ENCODE data around the gene BCAS4. TPM values are rescaled to one million over a fixed set of nuclear protein-coding genes. Genes with fewer than 3 reads are reported as not detected.

The BCAS4 gene
- total and polyA plus RNA-seq, 2 experiments from 2014 or later = 22.2 to 24.8 TPM

- no peaks in the 10 kb centered on the region for H3F3A ChIP-seq (replicated peaks; ENCODE audit: low read depth)
- H3K4me2 ChIP-seq = no peak overlapping the region
- no peaks in the 10 kb centered on the region for H3K27me3 ChIP-seq (ENCODE audit: insufficient read depth)
- 0 out of 2 replicates have a peak overlapping the region, but pooled peaks have one; percentile 72 for H3K27ac Mint-ChIP-seq
- no peaks in the 10 kb centered on the region for H3K36me3 ChIP-seq (ENCODE audit: insufficient read depth)
- H3K9me2 ChIP-seq (ENCODE audit: insufficient read depth) = no peaks in the 10 kb centered on the region
- no peak overlapping the region for H3K4me3 ChIP-seq
- H3K4me3 Mint-ChIP-seq = no peak overlapping the region; the same call in 2 of the 3 replicates
- H3K27me3 Mint-ChIP-seq (ENCODE audit: insufficient read depth, low read depth, poor library complexity) = peaks cover 17% of the 10 kb centered on the region
- TF ChIP-seq ETS1 (IDR thresholded peaks at IDR 0.05) = no peak
- H2AFZ ChIP-seq = no peak overlapping the region
- ATAC-seq = peak; percentile 79
- H3K79me2 ChIP-seq (replicated peaks; ENCODE audit: insufficient read depth) = no peaks in the 10 kb centered on the region
- H3K4me1 ChIP-seq (ENCODE audit: insufficient read depth) = peaks cover 14% of the 10 kb centered on the region
- H3K4me1 Mint-ChIP-seq = peaks cover 39% of the 10 kb centered on the region
- DNase-seq (ENCODE audit: low spot score) = peak; percentile 61
- no peaks in the 10 kb centered on the region; the same call in 2 of the 3 replicates for H3K9me3 Mint-ChIP-seq
- no peaks in the 10 kb centered on the region for H4K20me1 ChIP-seq (replicated peaks; ENCODE audit: insufficient read depth)
- no peak overlapping the region for H3K27ac ChIP-seq (ENCODE audit: low read depth)
- H3K36me3 Mint-ChIP-seq (ENCODE audit: low read depth) = no peaks in the 10 kb centered on the region
Measured at GRCh38 chr20:50850721-50851286, 55.9 kb downstream of the BCAS4 start.

GRCh38 chr20:50852085-50852484 is 57.2 kb downstream of the BCAS4 start:
- H3K79me2 ChIP-seq (replicated peaks; ENCODE audit: insufficient read depth) = no peaks in the 10 kb centered on the region
- H3K4me1 Mint-ChIP-seq = peaks cover 47% of the 10 kb centered on the region
- peaks cover 14% of the 10 kb centered on the region for H3K4me1 ChIP-seq (ENCODE audit: insufficient read depth)
- H3K4me2 ChIP-seq = no peak overlapping the region
- H3K36me3 ChIP-seq (ENCODE audit: insufficient read depth) = no peaks in the 10 kb centered on the region
- H3K36me3 Mint-ChIP-seq (ENCODE audit: low read depth) = no peaks in the 10 kb centered on the region
- no peaks in the 10 kb centered on the region; the same call in 2 of the 3 replicates for H3K9me3 Mint-ChIP-seq
- no peaks in the 10 kb centered on the region for H4K20me1 ChIP-seq (replicated peaks; ENCODE audit: insufficient read depth)
- H3K9me2 ChIP-seq (ENCODE audit: insufficient read depth) = no peaks in the 10 kb centered on the region
- peak overlapping the region; percentile 81 for H3K27ac Mint-ChIP-seq
- H3K4me3 ChIP-seq = no peak overlapping the region
- H3F3A ChIP-seq (replicated peaks; ENCODE audit: low read depth) = no peaks in the 10 kb centered on the region
- peak; percentile 37 for DNase-seq (ENCODE audit: low spot score)
- H3K27me3 Mint-ChIP-seq (ENCODE audit: insufficient read depth, low read depth, poor library complexity) = peaks cover 20% of the 10 kb centered on the region
- peak; percentile 23 for ATAC-seq
- peak overlapping the region; percentile 59; the same call in 1 of the 2 replicates for H3K27ac ChIP-seq (ENCODE audit: low read depth)
- no peak overlapping the region for H3K4me3 Mint-ChIP-seq
- TF ChIP-seq NANOG (IDR thresholded peaks at IDR 0.05; ENCODE audit: borderline replicate concordance) = no peak
- no peak for TF ChIP-seq EZH2phosphoT487 (IDR thresholded peaks at IDR 0.05; ENCODE audit: unreplicated experiment)
- TF ChIP-seq STAT1 (IDR thresholded peaks at IDR 0.05; ENCODE audit: unreplicated experiment) = no peak
- TF ChIP-seq ZNF462 (CRISPR knock-in tag; IDR thresholded peaks at IDR 0.05) = no peak
- no peak for TF ChIP-seq EZH2 (IDR thresholded peaks at IDR 0.05; ENCODE audit: low read depth, unreplicated experiment)
- no peak for TF ChIP-seq ZNF331 (CRISPR knock-in tag; IDR thresholded peaks at IDR 0.05; ENCODE audit: low read depth)
- no peak for TF ChIP-seq CREB1 (CRISPR knock-in tag; IDR thresholded peaks at IDR 0.05; ENCODE audit: low read depth)
- TF ChIP-seq ETS1 (IDR thresholded peaks at IDR 0.05) = no peak
- no peak for TF ChIP-seq CTCF (conservative IDR thresholded peaks at IDR 0.05; ENCODE audit: low read depth in 2 of 2)
- no peak for TF ChIP-seq ZNF114 (CRISPR knock-in tag; IDR thresholded peaks at IDR 0.05)
- H3K27me3 ChIP-seq (ENCODE audit: insufficient read depth) = no peaks in the 10 kb centered on the region
- H2AFZ ChIP-seq = no peak overlapping the region

Data from GM23338 (cell line).